HCT116 (cell line): Measurements from ENCODE around the gene WNK1. TPM values are rescaled to one million over a fixed set of nuclear protein-coding genes. Genes with fewer than 3 reads are reported as not detected.

Experiments
- ATAC-seq: fragments of 200-7000 bp; cut with Tn5 transposase; 2 replicates; pipeline ENCODE4 v1.9.1; 2020; ENCODE audit warnings: mild to moderate bottlenecking, moderate library complexity
- BruUV-seq: library from RNA; stranded (reverse); fragments of 400-500 nt; replicated peaks from 2 replicates; lab custom pipeline; 2021; lab: Mats Ljungman, UMichigan
- CTCF ChIA-PET: fragments of 300-600 bp; sonication (Branson Sonifier 250); formaldehyde crosslinking; loops from one replicate; lab custom pipeline; 2021; ENCODE audit warnings: antibody characterized with exemption; lab: Charles Lee
- POLR2A ChIA-PET: fragments of 300-600, 350-600 bp; sonication (Branson Sonifier 250); formaldehyde crosslinking; loops from one replicate; lab custom pipeline; 2021; ENCODE audit warnings: antibody characterized with exemption; lab: Charles Lee
- RAD21 ChIA-PET, 2 experiments: fragments of 300-600 bp; sonication (Branson Sonifier 250); formaldehyde crosslinking; loops; one replicate each; lab custom pipeline; 2023; ENCODE audit warnings: low total read pairs in 2 of 2; ENCODE audit not compliant: uncharacterized antibody in 2 of 2, unreplicated experiment in 2 of 2, low non-redundant PET in 1 of 2; lab: Charles Lee
- DNase-seq: peaks from one replicate; pipeline ENCODE4 v3.0.0-alpha.2; 2010; ENCODE audit warnings: low read depth, low spot score
- H2AFZ ChIP-seq: fragments of 200-600 bp; shearing (Covaris generic), sonication (generic); 2 replicates; pipeline ENCODE4 v1.6.1; 2017; ENCODE audit warnings: low read depth, mixed run types, mixed read lengths, antibody characterized with exemption, low read length; ENCODE audit not compliant: poor library complexity, severe bottlenecking
- H3K27ac ChIP-seq: 2 replicates; pipeline ENCODE4 v1.5.1; 2012; ENCODE audit warnings: low read depth, low read length
- H3K27me3 ChIP-seq: fragments of 200-600 bp; sonication (generic); 2 replicates; pipeline ENCODE4 v1.6.1; 2016; ENCODE audit warnings: mixed run types, low read length, mixed read lengths; ENCODE audit not compliant: insufficient read depth
- H3K36me3 ChIP-seq, 2 experiments: fragments of 200-500 bp in 1 of 2; fragments of 200-600 bp in 1 of 2; sonication (Bioruptor generic) in 1 of 2; sonication (generic) in 1 of 2; 2 replicates each; pipeline versions ENCODE4 v1.5.1 to v1.6.1; 2014 to 2016; ENCODE audit warnings: low read length in 2 of 2, inconsistent platforms in 1 of 2, mixed read lengths in 1 of 2, mixed run types in 1 of 2; ENCODE audit not compliant: insufficient read depth in 2 of 2, control insufficient read depth in 1 of 2
- H3K4me1 ChIP-seq, 2 experiments: fragments of 200-600 bp in 1 of 2; sonication (generic) in 1 of 2; 2 replicates each; pipeline versions ENCODE4 v1.5.1 to v1.6.1; 2012 to 2017; ENCODE audit warnings: low read length in 2 of 2, inconsistent platforms in 1 of 2, mild to moderate bottlenecking in 1 of 2, mixed read lengths in 1 of 2, mixed run types in 1 of 2, moderate library complexity in 1 of 2; ENCODE audit not compliant: insufficient read depth in 2 of 2, control insufficient read depth in 1 of 2
- H3K4me2 ChIP-seq: fragments of 200-600 bp; sonication (generic); 2 replicates; pipeline ENCODE4 v1.6.1; 2017; ENCODE audit warnings: mixed run types, low read length, mixed read lengths
- H3K4me3 ChIP-seq, 2 experiments: fragments of 200-600 bp in 1 of 2; sonication (generic) in 1 of 2; replicated peaks in 1 of 2; 2 replicates each; pipeline ENCODE4 v1.5.1; 2011 to 2016; ENCODE audit warnings: low read length in 2 of 2, control low read depth in 1 of 2, low read depth in 1 of 2, mild to moderate bottlenecking in 1 of 2, mixed read lengths in 1 of 2, mixed run types in 1 of 2
- H3K79me2 ChIP-seq: fragments of 200-600 bp; sonication (generic); 2 replicates; pipeline ENCODE4 v1.6.1; 2017; ENCODE audit warnings: mild to moderate bottlenecking, mixed run types, low read length, moderate library complexity, mixed read lengths; ENCODE audit not compliant: insufficient read depth
- H3K9ac ChIP-seq: fragments of 200-600 bp; sonication (generic); 2 replicates; pipeline ENCODE4 v1.6.1; 2016; ENCODE audit warnings: low read length, mixed read lengths
- H3K9me2 ChIP-seq: fragments of 200-600 bp; sonication (generic), shearing (Covaris generic); 2 replicates; pipeline ENCODE4 v1.6.1; 2017; ENCODE audit warnings: mixed run types, mild to moderate bottlenecking, moderate library complexity; ENCODE audit not compliant: insufficient read depth
- H3K9me3 ChIP-seq, 2 experiments: fragments of 200-500 bp in 1 of 2; fragments of 200-600 bp in 1 of 2; sonication (Bioruptor generic) in 1 of 2; sonication (generic) in 1 of 2; 2 replicates each; pipeline ENCODE4 v1.6.1; 2014 to 2017; ENCODE audit warnings: low read length in 2 of 2, mixed read lengths in 2 of 2, inconsistent platforms in 1 of 2, low read depth in 1 of 2, mild to moderate bottlenecking in 1 of 2, mixed run types in 1 of 2, moderate library complexity in 1 of 2; ENCODE audit not compliant: control insufficient read depth in 1 of 2, insufficient read depth in 1 of 2
- H4K20me1 ChIP-seq: fragments of 200-600 bp; sonication (generic), shearing (Covaris generic); 2 replicates; pipeline ENCODE4 v1.6.1; 2017; ENCODE audit warnings: mixed run types, mild to moderate bottlenecking, moderate library complexity; ENCODE audit not compliant: insufficient read depth
- SP1 ChIP-seq: IDR thresholded peaks from 2 replicates; pipeline ENCODE4 v1.6.1; 2012; ENCODE audit warnings: low read depth
- ZBTB33 ChIP-seq: IDR thresholded peaks from 2 replicates; pipeline ENCODE4 v1.6.1; 2011; ENCODE audit warnings: mild to moderate bottlenecking, low read length, moderate library complexity; ENCODE audit not compliant: insufficient replicate concordance; ENCODE audit errors: extremely low read depth
- intact Hi-C: fragments of 100-400 bp; cut with micrococcal nuclease; formaldehyde crosslinking; loops from 2 replicates; pipeline ENCODE4 v1.10.0; 2022
- total RNA-seq: library from RNA; stranded (reverse); gene quantifications from one replicate; pipeline ENCODE4 v1.2.1, GENCODE V29; 2021; ENCODE audit not compliant: unreplicated experiment
- TF ChIP-seq, protein P1 (sequence below), 3 experiments: fragments of 200-600 bp in 1 of 3; sonication (generic) in 1 of 3; IDR thresholded peaks in 2 of 3; conservative IDR thresholded peaks in 1 of 3; 2 replicates each; pipeline ENCODE4 v1.5.1; 2012 to 2017; ENCODE audit warnings: low read depth in 2 of 3, low read length in 2 of 3, antibody characterized with exemption in 1 of 3, borderline replicate concordance in 1 of 3, control low read depth in 1 of 3, mild to moderate bottlenecking in 1 of 3, mixed read lengths in 1 of 3, mixed run types in 1 of 3, moderate library complexity in 1 of 3; ENCODE audit not compliant: insufficient read depth in 1 of 3

WNK1 gene
- total RNA-seq, 1 experiment from 2014 or later, result 81.0 TPM

GRCh38 chr12:938810-939209, 186.4 kb downstream of the WNK1 start:
- ChIA-PET POLR2A (interaction anchor here (1.2 kb wide), 1 partner anchor 10 kb away, joined by 4 read pairs; the partner anchor contains the start of gene RAD52), CTCF (no interaction called here), RAD21 (no interaction called here)
- intact Hi-C loops, result no loop called here
- Histone ChIP-seq H3K9ac (no peak overlapping the region), H3K79me2 (peaks cover 42% of the 10 kb centered on the region), H3K27ac (no peak overlapping the region), H3K4me2 (no peak overlapping the region), H3K4me1 (no peaks in the 10 kb centered on the region), H3K36me3 (peaks cover 0 to 2% of the 10 kb centered on the region in 2 experiments; a peak in 2 of 4 replicates), H3K27me3 (no peaks in the 10 kb centered on the region), H3K9me2 (no peaks in the 10 kb centered on the region), H3K9me3 (no peaks in the 10 kb centered on the region), H3K4me3 (no peak overlapping the region), H2AFZ (no peak overlapping the region), H4K20me1 (peaks cover 5% of the 10 kb centered on the region; the same call in 1 of the 2 replicates)
- ATAC-seq (no peak), DNase-seq (no peak)
- TF ChIP-seq SP1, result no peak
- no TSS peak for BruUV-seq

- RAD21 ChIA-PET, result no interaction called here
- H3K4me1 ChIP-seq, result peaks cover 4% of the 10 kb centered on the region in 2 experiments
- no peak overlapping the region for H3K9ac ChIP-seq
- no peaks in the 10 kb centered on the region for H3K9me2 ChIP-seq
- intact Hi-C loops, result no loop called here
- H4K20me1 ChIP-seq, result peaks cover 5% of the 10 kb centered on the region; the same call in 1 of the 2 replicates
- CTCF ChIA-PET, result no interaction called here
- H3K9me3 ChIP-seq, result no peaks in the 10 kb centered on the region
- H3K79me2 ChIP-seq, result peaks cover 74% of the 10 kb centered on the region
- BruUV-seq, result no TSS peak
- no peak overlapping the region for H3K27ac ChIP-seq
- no peaks in the 10 kb centered on the region for H3K27me3 ChIP-seq
- DNase-seq, result no peak
- H2AFZ ChIP-seq, result no peak overlapping the region
- no peak overlapping the region for H3K4me3 ChIP-seq
- H3K36me3 ChIP-seq, result peaks cover 0 to 13% of the 10 kb centered on the region in 2 experiments; a peak in 3 of 4 replicates
- TF ChIP-seq, protein P1, sequence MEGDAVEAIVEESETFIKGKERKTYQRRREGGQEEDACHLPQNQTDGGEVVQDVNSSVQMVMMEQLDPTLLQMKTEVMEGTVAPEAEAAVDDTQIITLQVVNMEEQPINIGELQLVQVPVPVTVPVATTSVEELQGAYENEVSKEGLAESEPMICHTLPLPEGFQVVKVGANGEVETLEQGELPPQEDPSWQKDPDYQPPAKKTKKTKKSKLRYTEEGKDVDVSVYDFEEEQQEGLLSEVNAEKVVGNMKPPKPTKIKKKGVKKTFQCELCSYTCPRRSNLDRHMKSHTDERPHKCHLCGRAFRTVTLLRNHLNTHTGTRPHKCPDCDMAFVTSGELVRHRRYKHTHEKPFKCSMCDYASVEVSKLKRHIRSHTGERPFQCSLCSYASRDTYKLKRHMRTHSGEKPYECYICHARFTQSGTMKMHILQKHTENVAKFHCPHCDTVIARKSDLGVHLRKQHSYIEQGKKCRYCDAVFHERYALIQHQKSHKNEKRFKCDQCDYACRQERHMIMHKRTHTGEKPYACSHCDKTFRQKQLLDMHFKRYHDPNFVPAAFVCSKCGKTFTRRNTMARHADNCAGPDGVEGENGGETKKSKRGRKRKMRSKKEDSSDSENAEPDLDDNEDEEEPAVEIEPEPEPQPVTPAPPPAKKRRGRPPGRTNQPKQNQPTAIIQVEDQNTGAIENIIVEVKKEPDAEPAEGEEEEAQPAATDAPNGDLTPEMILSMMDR (IDR thresholded peaks at IDR 0.05 in 2 of 3, conservative IDR thresholded peaks at IDR 0.05 in 1 of 3; ENCODE audit: borderline replicate concordance in 1 of 3, insufficient read depth in 1 of 3, low read depth in 2 of 3, low read length in 2 of 3), result no peak
- no peak for TF ChIP-seq ZBTB33
- TF ChIP-seq, all 23 proteins: peak for 0
- POLR2A ChIA-PET, result no interaction called here
- ATAC-seq, result no peak
- no peak overlapping the region for H3K4me2 ChIP-seq
These were observed 190.7 kb downstream of the WNK1 start for GRCh38 chr12:943051-943450.
